Spleen (tissue), 11 donors: ENCODE data around the gene LTBP1. TPM values are rescaled to one million over a fixed set of nuclear protein-coding genes. Genes with fewer than 3 reads are reported as not detected.

Source experiments
- DNase-seq: peaks from one replicate; pipeline ENCODE4 v3.0.0-alpha.2; 2020
- H3K27ac ChIP-seq, 8 donors: fragments of 200-600 bp; sonication (generic) in 7 of 8; 1 replicate in 4 of 8; 2 replicates in 4 of 8; pipeline versions ENCODE4 v1.5.0 to v1.8.0; 2016 to 2021; ENCODE audit warnings: inconsistent platforms in 4 of 8, mild to moderate bottlenecking in 4 of 8, moderate library complexity in 1 of 8
- H3K27me3 ChIP-seq, 7 donors: fragments of 200-600 bp; sonication (generic) in 6 of 7; replicated peaks in 1 of 7; 1 replicate in 4 of 7; 2 replicates in 3 of 7; pipeline versions ENCODE4 v1.5.0 to v1.8.0; 2016 to 2021; ENCODE audit warnings: inconsistent platforms in 3 of 7, mild to moderate bottlenecking in 1 of 7
- H3K36me3 ChIP-seq, 6 donors: fragments of 200-600 bp; sonication (generic) in 5 of 6; 1 replicate in 4 of 6; 2 replicates in 2 of 6; pipeline versions ENCODE4 v1.5.0 to v1.8.0; 2016 to 2021; ENCODE audit warnings: inconsistent platforms in 2 of 6
- H3K4me1 ChIP-seq, 6 donors: fragments of 200-600 bp; sonication (generic) in 5 of 6; 1 replicate in 3 of 6; 2 replicates in 3 of 6; pipeline versions ENCODE4 v1.5.0 to v1.8.0; 2016 to 2021; ENCODE audit warnings: inconsistent platforms in 3 of 6
- H3K4me3 ChIP-seq, 8 donors: fragments of 200-600 bp; sonication (generic) in 7 of 8; 1 replicate in 4 of 8; 2 replicates in 4 of 8; pipeline versions ENCODE4 v1.5.0 to v1.8.0; 2016 to 2021; ENCODE audit warnings: inconsistent platforms in 4 of 8, mild to moderate bottlenecking in 4 of 8, moderate library complexity in 2 of 8
- H3K9me3 ChIP-seq, 8 donors: fragments of 200-600 bp; sonication (generic) in 7 of 8; 1 replicate in 4 of 8; 2 replicates in 4 of 8; pipeline versions ENCODE4 v1.5.0 to v1.8.0; 2016 to 2021; ENCODE audit warnings: inconsistent platforms in 4 of 8
- CTCF ChIP-seq, 11 experiments: fragments of 200-600 bp in 7 of 11; fragments of 450-650 bp in 4 of 11; sonication (generic) in 4 of 11; IDR thresholded peaks in 8 of 11; conservative IDR thresholded peaks in 3 of 11; 1 replicate in 7 of 11; 2 replicates in 4 of 11; pipeline versions ENCODE4 v1.4.0 to v1.8.0; 2016 to 2021; ENCODE audit warnings: antibody characterized with exemption in 11 of 11, inconsistent platforms in 4 of 11, mild to moderate bottlenecking in 1 of 11
- POLR2A ChIP-seq, 3 donors: fragments of 450-650 bp; IDR thresholded peaks; one replicate each; pipeline ENCODE4 v1.5.1; 2017; ENCODE audit warnings: antibody characterized with exemption in 3 of 3, mild to moderate bottlenecking in 1 of 3
- POLR2AphosphoS5 ChIP-seq, 3 donors: sonication (generic); formaldehyde crosslinking; IDR thresholded peaks; one replicate each; pipeline ENCODE4 v1.5.1; 2017; ENCODE audit warnings: antibody characterized with exemption in 3 of 3
- WGBS, 5 donors: extraction: QIAGEN DNeasy Blood & Tissue Kit in 3 of 5; methylation state at CpG; one replicate each; pipeline versions ENCODE4 v1.1.5 to v1.1.7; 2013 to 2018; 5-methylcytosine and 5-hydroxymethylcytosine counted together
- intact Hi-C: fragments of 100-400 bp; cut with DNase I; formaldehyde crosslinking; loops from one replicate; pipeline ENCODE4 v1.15.0; 2023; ENCODE audit warnings: low total_unique reads
- polyA plus RNA-seq, 3 donors: library from polyadenylated mRNA; stranded (reverse); fragments of 200-250 nt; gene quantifications; one replicate each; pipeline ENCODE4 v1.2.1, GENCODE V29; 2013
- total RNA-seq, 7 donors: library from RNA; depleted of rRNA in 3 of 7; stranded (reverse); fragments of >200 nt in 3 of 7; fragmentation: NEBNext Ultra II Directional in 4 of 7; extraction: Animal tissue kit (Norgen Biotek cat#: 25700) in 4 of 7; gene quantifications; one replicate each; pipeline versions ENCODE4 v1.1.0 to v1.2.1, GENCODE V29; 2016 to 2021
- donor health status: healthy with polysubstance abuse.
- donor health status: DM: no; HTN: no; CAD: no; lungs with moderate emphysema.
- donor health status: DM: no; HTN: no; CAD: no.
- donor health status: Bipolar disorder and iron deficiency.
- donor health status: healthy.
- donor health status: DM: no; HTN: no; CAD: no.
- donor health status: DM: yes; HTN: yes; CAD: no.

The LTBP1 gene
- total and polyA plus RNA-seq, 10 donors, result 6.8 to 28.0 (median 13.3) TPM

GRCh38 chr2:33404321-33404720, 457.6 kb downstream of the LTBP1 start:
- Histone ChIP-seq H3K27me3 (no peaks in the 10 kb centered on the region), H3K4me1 (no peaks in the 10 kb centered on the region), H3K4me3 (no peak overlapping the region), H3K27ac (no peak overlapping the region), H3K36me3 (no peaks in the 10 kb centered on the region), H3K9me3 (peaks cover 0 to 16% (median 10%) of the 10 kb centered on the region in 8 donors)
- TF ChIP-seq POLR2AphosphoS5 (IDR thresholded peaks at IDR 0.05), result no peak
- TF ChIP-seq CTCF (IDR thresholded peaks at IDR 0.05 in 8 of 11, conservative IDR thresholded peaks at IDR 0.05 in 3 of 11), result no peak
- no peak for TF ChIP-seq POLR2A (IDR thresholded peaks at IDR 0.05)
- intact Hi-C loops, result no loop called here
- WGBS, 5 donors, result 88 to 98% (median 90%) methylated on average over 5 of the region's 5 CpGs
- no peak for DNase-seq

GRCh38 chr2:33406622-33407021, 459.9 kb downstream of the LTBP1 start:
- H3K36me3 ChIP-seq, result no peaks in the 10 kb centered on the region
- H3K27ac ChIP-seq, result no peak overlapping the region
- intact Hi-C loops, result no loop called here
- H3K4me3 ChIP-seq, result no peak overlapping the region
- H3K4me1 ChIP-seq, result no peaks in the 10 kb centered on the region
- no peaks in the 10 kb centered on the region for H3K27me3 ChIP-seq
- TF ChIP-seq POLR2AphosphoS5 (IDR thresholded peaks at IDR 0.05) (no peak), CTCF (IDR thresholded peaks at IDR 0.05 in 8 of 11, conservative IDR thresholded peaks at IDR 0.05 in 3 of 11) (no peak), POLR2A (IDR thresholded peaks at IDR 0.05) (no peak)
- 78 to 85% (median 82%) methylated on average over 2 of the region's 2 CpGs for WGBS, 5 donors
- peaks cover 0 to 16% (median 10%) of the 10 kb centered on the region in 8 donors for H3K9me3 ChIP-seq
- DNase-seq, result no peak

GRCh38 chr2:33408109-33408508, 461.4 kb downstream of the LTBP1 start:
- no peak for TF ChIP-seq POLR2AphosphoS5 (IDR thresholded peaks at IDR 0.05)
- TF ChIP-seq POLR2A (IDR thresholded peaks at IDR 0.05), result no peak
- TF ChIP-seq CTCF (IDR thresholded peaks at IDR 0.05 in 8 of 11, conservative IDR thresholded peaks at IDR 0.05 in 3 of 11), result no peak
- 85 to 96% (median 91%) methylated on average over 2 of the region's 2 CpGs for WGBS, 5 donors
- Histone ChIP-seq H3K27ac (no peak overlapping the region), H3K36me3 (no peaks in the 10 kb centered on the region), H3K4me3 (no peak overlapping the region), H3K9me3 (peaks cover 0 to 16% (median 10%) of the 10 kb centered on the region in 8 donors), H3K27me3 (no peaks in the 10 kb centered on the region), H3K4me1 (peaks cover 0 to 2% (median 0%) of the 10 kb centered on the region in 6 donors)
- intact Hi-C loops, result no loop called here
- DNase-seq, result no peak

- H3K36me3 ChIP-seq, result no peaks in the 10 kb centered on the region
- intact Hi-C loops, result no loop called here
- 84 to 96% (median 90%) methylated on average over 1 of the region's 1 CpG for WGBS, 5 donors
These were observed 462.7 kb downstream of the LTBP1 start for GRCh38 chr2:33409417-33409955.

More at GRCh38 chr2:33409417-33409955, 462.7 kb downstream of the LTBP1 start:
- peaks cover 0 to 16% (median 10%) of the 10 kb centered on the region in 8 donors for H3K9me3 ChIP-seq
- peaks cover 0 to 3% (median 0%) of the 10 kb centered on the region in 6 donors for H3K4me1 ChIP-seq
- no peak for DNase-seq
- H3K27me3 ChIP-seq, result no peaks in the 10 kb centered on the region
- no peak overlapping the region for H3K27ac ChIP-seq
- no peak overlapping the region for H3K4me3 ChIP-seq
- no peak for TF ChIP-seq POLR2A (IDR thresholded peaks at IDR 0.05)
- no peak for TF ChIP-seq CTCF (IDR thresholded peaks at IDR 0.05 in 8 of 11, conservative IDR thresholded peaks at IDR 0.05 in 3 of 11)
- no peak for TF ChIP-seq POLR2AphosphoS5 (IDR thresholded peaks at IDR 0.05)
